ENCODE data around the gene RACGAP1.
"Not testable (repeated sequence)": the region's sequence is repeated elsewhere in the genome, so short reads cannot be mapped to it uniquely, and the experiment has no call there.

Gene RACGAP1

GRCh38 chr12:50055831-50056638 is 30.7 kb upstream of the RACGAP1 start:
- DNase-seq: peak in 1 of 2 experiments; percentile 28

- no peak for DNase-seq
These were observed 28.3 kb upstream of the RACGAP1 start for GRCh38 chr12:50053583-50053982.

GRCh38 chr12:50052964-50053363 is 27.7 kb upstream of the RACGAP1 start:
- DNase-seq: no peak

- DNase-seq: no peak
These were observed 27.2 kb upstream of the RACGAP1 start for GRCh38 chr12:50052544-50052943.

- no peak for DNase-seq
These were observed 26.0 kb upstream of the RACGAP1 start for GRCh38 chr12:50051101-50051806.

GRCh38 chr12:50050410-50051098 is 25.3 kb upstream of the RACGAP1 start:
- DNase-seq: no peak

- DNase-seq: no peak
These were observed 24.8 kb upstream of the RACGAP1 start for GRCh38 chr12:50050119-50050385.

- DNase-seq: no peak
These were observed 24.2 kb upstream of the RACGAP1 start for GRCh38 chr12:50049254-50050118.

GRCh38 chr12:50047693-50048250 is 22.5 kb upstream of the RACGAP1 start:
- DNase-seq: no peak

GRCh38 chr12:50043854-50044253 is 18.6 kb upstream of the RACGAP1 start:
- no peak for DNase-seq

GRCh38 chr12:50043308-50043707 is 18.0 kb upstream of the RACGAP1 start:
- no peak for DNase-seq

GRCh38 chr12:50042693-50043092 is 17.4 kb upstream of the RACGAP1 start:
- DNase-seq: no peak

GRCh38 chr12:50041962-50042361 is 16.7 kb upstream of the RACGAP1 start:
- DNase-seq: no peak

GRCh38 chr12:50041062-50041860 is 16.0 kb upstream of the RACGAP1 start:
- no peak for DNase-seq

- no peak for DNase-seq
These were observed 15.4 kb upstream of the RACGAP1 start for GRCh38 chr12:50040657-50041056.

GRCh38 chr12:50039151-50039835 is 14.0 kb upstream of the RACGAP1 start:
- peak in 1 of 2 experiments; percentile 11 for DNase-seq

GRCh38 chr12:50038336-50038735 is 13.0 kb upstream of the RACGAP1 start:
- DNase-seq: no peak

- DNase-seq: no peak
These were observed 7.7 kb upstream of the RACGAP1 start for GRCh38 chr12:50032854-50033581.

GRCh38 chr12:50032515-50032853 is 7.2 kb upstream of the RACGAP1 start:
- no peak for DNase-seq

- not testable (repeated sequence) for DNase-seq
These were observed 5.2 kb upstream of the RACGAP1 start for GRCh38 chr12:50030449-50030848.

- DNase-seq: no peak
These were observed 1.4 kb upstream of the RACGAP1 start for GRCh38 chr12:50026691-50027090.

Measured in cerebellar nuclear complex (tissue), 1 donor.